PC-3 (cell line): ENCODE measurements around the gene CCBE1.

Source experiments
- CTCF ChIP-seq: fragments of 300-600 bp; sonication (generic); conservative IDR thresholded peaks from 2 replicates; pipeline ENCODE4 v1.5.1; 2017; ENCODE audit warnings: antibody characterized with exemption, low read depth, mild to moderate bottlenecking, low read length
- EZH2 ChIP-seq: fragments of 300-600 bp; sonication (generic); IDR thresholded peaks from one replicate; pipeline ENCODE4 v1.6.1; 2017; ENCODE audit warnings: antibody characterized with exemption, mild to moderate bottlenecking, low read length; ENCODE audit not compliant: unreplicated experiment

GRCh38 chr18:59517446-59518165, 179.6 kb downstream of the CCBE1 start:
- TF ChIP-seq CTCF (no peak), EZH2 (no peak)
